ENCODE results near the gene RGS7.
"Not testable (repeated sequence)": the region's sequence is repeated elsewhere in the genome, so short reads cannot be mapped to it uniquely, and the experiment has no call there.

Gene RGS7

DNA sequence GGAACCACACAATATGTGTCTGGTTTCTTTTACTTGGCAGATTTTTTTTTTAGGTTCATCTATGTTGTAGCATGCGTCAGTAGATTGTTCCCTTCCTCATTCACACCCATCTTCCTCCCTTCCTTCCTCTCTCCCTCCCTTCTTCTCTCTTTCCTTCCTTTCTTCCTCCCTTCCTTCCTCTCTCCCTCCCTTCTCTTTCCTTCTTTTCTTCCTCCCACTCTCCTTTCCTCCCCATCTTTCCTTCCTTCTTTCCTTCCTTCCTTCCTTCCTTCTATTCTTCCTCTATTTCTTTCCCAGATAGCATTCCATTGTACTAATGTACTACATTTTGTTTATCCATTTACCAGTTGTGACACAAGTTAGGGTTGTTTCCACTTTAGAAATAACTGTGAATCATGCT is 218.0 kb downstream of the RGS7 start:
- DNase-seq (ENCODE audit: low spot score): no peak

DNA sequence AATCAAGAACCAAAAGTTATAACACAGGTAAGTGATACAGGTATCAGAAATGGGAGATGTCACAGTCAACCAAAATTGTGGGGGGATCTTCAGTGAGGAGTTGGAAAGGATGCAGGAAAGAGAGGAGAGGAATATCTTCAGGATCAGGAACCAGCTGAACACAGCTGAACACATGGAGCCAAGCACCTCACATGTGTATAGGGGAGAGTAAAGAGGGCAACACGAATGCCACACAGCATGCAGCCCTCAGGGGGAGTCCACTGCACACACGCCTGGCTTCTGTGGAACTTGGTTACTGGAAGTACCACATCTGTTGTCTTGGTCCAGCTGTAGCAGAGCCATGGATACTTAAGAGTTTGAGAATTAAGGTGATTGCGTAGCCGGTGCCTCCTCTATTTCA is 218.8 kb downstream of the RGS7 start:
- DNase-seq (ENCODE audit: low spot score): no peak

DNA sequence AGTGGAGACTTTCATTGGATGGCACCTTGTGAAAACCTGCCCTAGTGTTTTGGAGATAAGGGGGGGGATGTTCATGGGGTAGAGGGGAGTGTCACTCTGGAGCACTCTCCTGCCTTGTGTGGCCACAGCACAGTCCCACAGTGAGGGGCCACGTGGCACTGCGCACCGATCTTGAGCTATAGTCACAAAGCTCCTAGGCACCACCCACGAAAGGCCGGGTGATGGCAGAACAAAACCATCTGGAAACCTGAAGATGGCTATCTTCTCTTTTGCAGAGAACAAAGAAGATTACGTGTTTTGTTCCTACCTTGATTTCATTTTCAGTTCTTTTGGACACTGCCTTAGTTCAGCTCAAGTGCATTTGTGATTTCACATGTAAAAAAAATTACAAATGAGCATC is 220.6 kb downstream of the RGS7 start:
- DNase-seq (ENCODE audit: low spot score): no peak

DNA sequence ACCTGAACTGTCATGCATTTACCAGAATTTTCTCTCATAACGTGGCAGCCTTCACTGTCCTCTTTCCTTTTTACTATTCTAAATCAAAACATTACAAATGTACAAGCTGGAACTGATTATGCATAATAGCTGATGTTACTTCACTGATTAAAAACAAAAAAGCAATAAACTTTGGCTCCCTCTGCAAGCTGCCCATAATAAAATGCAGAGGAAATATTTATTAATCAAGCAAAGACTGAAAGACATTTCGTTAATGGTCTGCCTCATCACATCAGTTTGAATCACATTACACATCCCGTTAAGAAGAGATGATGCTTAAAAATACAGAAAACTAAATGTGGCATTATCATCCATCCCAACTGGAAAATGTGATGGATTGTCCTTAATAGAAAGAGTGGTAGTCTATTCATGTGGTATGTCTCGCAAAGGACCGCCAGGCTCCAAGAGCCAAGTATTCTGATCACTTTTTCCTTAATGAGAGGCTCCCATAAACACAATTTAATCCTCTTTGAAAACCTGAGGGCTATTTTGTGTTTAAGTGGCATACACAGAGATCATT is 225.3 kb downstream of the RGS7 start:
- no peak for DNase-seq (ENCODE audit: low spot score)

GRCh38 chr1:241130881-241131280 is 226.1 kb downstream of the RGS7 start:
- DNase-seq (ENCODE audit: low spot score): no peak

DNA sequence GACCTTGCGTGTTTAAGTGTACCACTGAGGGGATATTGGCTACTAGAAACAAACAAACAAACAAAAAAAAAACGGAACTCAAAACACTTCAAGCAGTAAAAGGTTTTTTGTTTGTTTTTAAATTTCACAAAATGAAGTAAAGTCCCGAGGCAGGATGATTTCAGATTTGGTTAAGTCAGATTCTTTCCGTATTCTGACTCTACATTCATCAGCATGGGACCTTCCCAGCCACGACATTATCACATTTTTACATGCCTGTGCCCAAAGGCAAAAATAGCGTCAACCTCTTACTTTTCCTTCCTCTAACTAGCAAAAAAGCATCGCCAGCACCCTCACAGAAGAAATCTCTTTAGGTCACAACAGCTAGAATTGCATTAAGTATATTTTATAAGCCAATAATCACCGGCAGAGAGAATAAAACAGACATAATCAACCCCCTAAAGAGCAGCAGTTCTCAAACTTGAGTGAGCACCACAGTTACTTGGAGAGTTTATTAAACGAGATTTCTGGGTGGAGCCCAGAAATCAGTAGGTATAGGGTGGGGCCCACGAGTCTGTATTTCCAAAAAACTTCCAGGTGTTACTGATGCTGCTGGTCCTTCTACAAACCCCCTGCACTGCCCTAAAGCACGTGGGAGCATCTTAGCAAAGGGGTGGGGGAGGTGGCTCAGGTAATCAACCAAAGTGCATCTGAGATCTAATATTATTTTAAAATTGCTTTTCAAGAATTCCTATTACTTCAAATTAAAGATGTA is 227.6 kb downstream of the RGS7 start:
- DNase-seq (ENCODE audit: low spot score): no peak

- DNase-seq (ENCODE audit: low spot score): no peak
Observed at GRCh38 chr1:241125286-241125685, 231.7 kb downstream of the RGS7 start.

- no peak for DNase-seq (ENCODE audit: low spot score)
Observed at GRCh38 chr1:241118049-241118448, 239.0 kb downstream of the RGS7 start.

DNA sequence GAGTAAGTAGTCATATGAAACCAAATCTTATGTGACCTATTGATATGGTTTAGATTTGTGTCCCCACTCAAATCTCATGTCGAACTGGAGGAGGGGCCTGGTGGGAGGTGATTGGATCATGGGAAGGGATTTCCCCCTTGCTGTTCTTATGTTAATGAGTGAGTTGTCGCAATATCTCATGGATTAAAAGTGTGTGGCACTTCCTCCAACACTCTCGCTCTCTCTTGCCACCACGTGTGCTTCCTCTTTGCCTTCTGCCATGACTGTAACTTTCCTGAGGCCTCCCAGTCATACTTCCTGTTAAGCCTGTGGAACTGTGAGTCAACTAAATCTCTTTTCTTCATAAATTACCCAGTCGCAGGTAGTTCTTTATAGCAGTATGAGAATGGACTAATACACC is 241.2 kb downstream of the RGS7 start:
- no peak for DNase-seq (ENCODE audit: low spot score)

DNA sequence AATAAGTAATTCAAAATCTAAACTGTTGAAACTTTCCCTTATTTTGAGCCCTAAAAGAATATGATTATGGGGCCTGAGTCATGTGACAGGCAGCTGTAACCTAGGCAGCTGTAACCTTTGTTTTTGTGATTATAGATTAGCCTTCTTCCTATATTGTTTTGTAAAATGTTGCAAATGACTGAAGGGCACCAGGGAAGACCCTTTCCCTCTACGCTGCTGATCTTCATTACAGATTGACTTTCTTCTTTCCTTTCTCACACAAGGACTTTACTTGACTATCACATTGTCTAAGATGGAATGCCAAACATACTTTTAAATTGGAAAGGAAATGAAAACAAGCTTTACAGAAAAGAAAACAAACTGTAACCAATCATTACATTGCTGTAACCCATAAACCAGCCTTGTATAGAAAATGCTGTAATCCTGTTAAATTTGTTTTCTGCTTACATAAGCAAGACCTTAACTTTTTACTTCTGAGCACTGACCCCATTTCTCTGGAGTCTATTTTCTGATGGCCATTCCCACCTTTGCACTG is 242.2 kb downstream of the RGS7 start:
- no peak for DNase-seq (ENCODE audit: low spot score)

DNA sequence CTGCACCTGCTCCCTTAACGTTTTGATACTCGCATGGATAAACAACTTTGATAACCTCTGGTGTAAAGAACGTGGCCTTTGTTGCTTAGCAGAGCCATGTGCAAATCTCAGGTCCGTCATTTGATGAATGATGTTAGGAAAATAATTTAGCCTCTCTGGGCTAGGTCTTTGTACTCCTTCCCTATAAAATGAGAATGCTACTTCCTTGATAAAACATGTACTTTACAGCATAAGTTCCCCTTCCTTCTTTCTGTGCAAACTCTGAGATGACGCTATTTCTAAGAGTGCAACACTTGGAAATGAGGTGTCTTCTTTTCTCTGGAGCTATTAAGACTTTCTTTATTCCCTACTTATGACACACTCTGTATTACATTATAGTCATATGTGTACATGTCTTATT is 243.4 kb downstream of the RGS7 start:
- DNase-seq (ENCODE audit: low spot score): no peak

DNA sequence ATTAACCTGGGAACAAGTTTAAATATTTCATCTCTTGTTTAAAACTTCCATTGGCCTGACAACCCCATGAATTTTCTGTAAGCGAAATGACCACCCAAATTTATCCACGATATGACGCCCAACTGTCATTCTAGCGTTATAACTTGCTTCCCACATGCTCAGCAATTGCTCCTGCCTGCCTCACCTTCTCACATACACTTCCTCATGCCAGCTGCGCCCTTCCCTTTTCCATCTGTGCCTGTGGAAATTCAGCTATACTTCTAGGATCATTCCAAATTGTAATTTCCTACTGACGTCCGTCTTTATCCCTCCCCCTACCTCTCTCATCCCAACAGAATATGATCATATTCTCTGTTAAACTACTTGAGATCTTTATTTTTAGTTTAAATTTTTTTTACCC is 248.0 kb downstream of the RGS7 start:
- DNase-seq (ENCODE audit: low spot score): no peak

- DNase-seq (ENCODE audit: low spot score): no peak
Observed at GRCh38 chr1:241105147-241105546, 251.9 kb downstream of the RGS7 start.

GRCh38 chr1:241102664-241103063 is 254.3 kb downstream of the RGS7 start:
- DNase-seq (ENCODE audit: low spot score): no peak

DNA sequence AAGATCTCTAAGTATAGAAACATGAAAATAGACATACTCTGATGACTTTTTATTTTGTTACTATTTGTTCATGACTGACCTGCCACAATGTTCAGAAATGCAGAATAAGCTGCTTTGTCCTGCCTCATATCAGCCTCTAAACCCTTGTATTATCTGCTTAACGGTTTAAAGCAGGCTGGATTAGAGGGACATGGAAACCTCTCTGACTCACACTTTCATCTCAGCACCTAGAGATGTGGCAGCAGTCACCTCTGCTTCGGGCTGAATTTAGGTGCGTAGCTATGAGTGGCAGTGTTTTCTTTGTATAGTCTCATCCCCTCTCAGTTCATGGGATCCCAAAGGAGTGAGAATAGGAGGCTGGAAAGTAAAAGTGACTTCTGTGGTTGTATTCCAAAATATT is 255.4 kb downstream of the RGS7 start:
- DNase-seq (ENCODE audit: low spot score): no peak

DNA sequence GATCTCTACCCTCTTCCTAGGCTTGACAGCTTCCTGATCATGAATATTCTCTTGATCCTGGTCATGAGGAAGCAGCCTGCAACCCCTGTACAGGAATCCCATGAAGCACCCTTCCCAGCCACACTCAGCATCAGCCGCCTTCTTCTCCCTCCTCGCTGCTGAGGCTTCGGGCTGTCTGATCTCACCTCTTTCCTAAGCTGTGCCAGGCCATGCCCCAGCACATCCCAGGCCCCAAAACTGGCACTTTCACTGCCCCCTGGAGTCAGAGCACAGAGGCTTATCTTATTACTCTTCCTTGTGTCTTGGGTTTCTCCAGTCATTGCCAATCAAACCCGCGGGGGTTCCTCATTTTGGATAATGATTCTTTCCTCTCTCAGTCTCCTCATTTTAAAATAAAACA is 259.5 kb downstream of the RGS7 start:
- no peak for DNase-seq (ENCODE audit: low spot score)

DNA sequence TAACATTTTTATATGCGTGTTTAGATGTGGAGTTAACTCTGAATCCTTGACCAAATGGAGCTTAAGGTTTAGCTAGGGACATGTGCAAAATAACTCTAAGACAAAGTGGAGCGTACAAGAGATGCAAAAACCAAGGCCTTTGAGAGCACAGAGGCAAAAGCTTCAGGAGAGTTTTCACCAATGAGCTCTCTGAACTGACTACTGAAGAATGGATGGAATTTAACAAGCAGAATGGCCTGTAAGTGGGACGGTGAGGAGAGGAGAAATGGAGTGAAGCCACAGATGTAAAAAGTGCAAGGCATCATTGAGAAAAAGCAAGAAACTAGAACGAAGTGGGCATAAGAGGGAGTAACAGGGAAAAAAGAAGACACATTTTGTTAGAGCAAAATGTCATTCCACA is 260.0 kb downstream of the RGS7 start:
- DNase-seq (ENCODE audit: low spot score): no peak

DNA sequence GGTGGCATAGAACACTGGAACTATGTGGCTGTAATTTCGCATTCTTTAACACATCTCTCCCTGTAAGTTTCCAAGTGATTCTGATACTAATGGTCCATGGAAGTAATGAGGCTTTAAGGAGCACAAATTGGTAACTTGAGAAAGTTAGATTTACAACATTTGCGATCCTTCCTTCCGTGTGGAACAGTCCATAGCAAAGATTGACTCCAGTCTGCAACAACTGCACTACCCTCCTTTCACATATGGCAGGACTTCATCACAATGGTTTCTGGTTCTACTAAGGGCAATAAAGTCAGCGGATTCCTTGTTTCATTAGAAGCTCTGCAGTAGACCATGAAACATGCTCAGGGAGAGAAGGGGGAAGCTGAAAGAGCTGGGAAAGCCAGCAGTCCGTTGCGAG is 261.2 kb downstream of the RGS7 start:
- DNase-seq (ENCODE audit: low spot score): no peak

- DNase-seq (ENCODE audit: low spot score): no peak
Observed at GRCh38 chr1:241090798-241091197, 266.2 kb downstream of the RGS7 start.

GRCh38 chr1:241089066-241089465 is 267.9 kb downstream of the RGS7 start:
- DNase-seq (ENCODE audit: low spot score): not testable (repeated sequence)

- DNase-seq (ENCODE audit: low spot score): not testable (repeated sequence)
Observed at GRCh38 chr1:241088075-241088474, 268.9 kb downstream of the RGS7 start.

DNA sequence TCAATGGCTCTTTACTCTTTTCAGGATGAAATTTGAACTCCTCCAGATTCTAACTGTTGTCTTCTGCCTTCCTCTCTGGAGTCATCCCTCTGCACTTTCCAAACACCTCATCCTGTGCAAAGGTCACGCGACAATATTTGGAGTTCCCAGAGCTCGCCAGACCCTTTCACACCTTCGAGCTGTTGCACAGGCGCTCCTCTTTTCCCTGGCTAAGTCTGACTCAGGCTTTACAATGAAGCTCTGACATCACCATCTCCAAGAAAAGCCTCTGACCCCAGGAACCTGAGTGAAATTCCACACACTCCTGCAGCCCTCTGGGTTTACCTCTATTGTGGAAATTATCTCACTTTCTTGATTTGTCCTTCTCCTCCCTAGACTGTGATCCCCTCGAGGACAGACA is 270.3 kb downstream of the RGS7 start:
- DNase-seq (ENCODE audit: low spot score): no peak

- no peak for DNase-seq (ENCODE audit: low spot score)
Observed at GRCh38 chr1:241083285-241083684, 273.7 kb downstream of the RGS7 start.

DNA sequence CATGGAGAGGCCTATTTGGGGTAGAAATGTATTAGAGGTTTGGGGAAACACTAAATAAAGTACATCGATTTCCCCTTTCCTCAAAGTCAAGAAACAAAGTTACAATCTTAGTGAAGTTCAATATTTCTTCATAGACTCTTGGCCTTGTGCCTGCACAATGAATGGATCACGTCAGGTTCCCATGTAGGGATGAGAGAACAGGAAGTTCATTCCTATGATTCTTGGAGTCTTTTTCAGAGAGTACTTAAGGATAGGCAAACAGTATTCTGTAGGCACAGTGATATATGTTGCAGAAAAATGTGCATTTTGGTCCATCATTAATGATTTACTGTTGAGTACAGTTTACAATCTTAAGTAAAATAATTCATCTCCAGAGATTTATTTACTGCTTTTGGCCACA is 275.5 kb downstream of the RGS7 start:
- no peak for DNase-seq (ENCODE audit: low spot score)

Data from left forelimb (tissue), 1 donor.